ENCODE results near the gene ZNF304. TPM values are rescaled to one million over a fixed set of nuclear protein-coding genes. Genes with fewer than 3 reads are reported as not detected.

Gene ZNF304
- total RNA-seq (2014; rRNA removed; shearing (Covaris generic)), result 10.6 and 12.5 TPM in 2 replicates

DNA sequence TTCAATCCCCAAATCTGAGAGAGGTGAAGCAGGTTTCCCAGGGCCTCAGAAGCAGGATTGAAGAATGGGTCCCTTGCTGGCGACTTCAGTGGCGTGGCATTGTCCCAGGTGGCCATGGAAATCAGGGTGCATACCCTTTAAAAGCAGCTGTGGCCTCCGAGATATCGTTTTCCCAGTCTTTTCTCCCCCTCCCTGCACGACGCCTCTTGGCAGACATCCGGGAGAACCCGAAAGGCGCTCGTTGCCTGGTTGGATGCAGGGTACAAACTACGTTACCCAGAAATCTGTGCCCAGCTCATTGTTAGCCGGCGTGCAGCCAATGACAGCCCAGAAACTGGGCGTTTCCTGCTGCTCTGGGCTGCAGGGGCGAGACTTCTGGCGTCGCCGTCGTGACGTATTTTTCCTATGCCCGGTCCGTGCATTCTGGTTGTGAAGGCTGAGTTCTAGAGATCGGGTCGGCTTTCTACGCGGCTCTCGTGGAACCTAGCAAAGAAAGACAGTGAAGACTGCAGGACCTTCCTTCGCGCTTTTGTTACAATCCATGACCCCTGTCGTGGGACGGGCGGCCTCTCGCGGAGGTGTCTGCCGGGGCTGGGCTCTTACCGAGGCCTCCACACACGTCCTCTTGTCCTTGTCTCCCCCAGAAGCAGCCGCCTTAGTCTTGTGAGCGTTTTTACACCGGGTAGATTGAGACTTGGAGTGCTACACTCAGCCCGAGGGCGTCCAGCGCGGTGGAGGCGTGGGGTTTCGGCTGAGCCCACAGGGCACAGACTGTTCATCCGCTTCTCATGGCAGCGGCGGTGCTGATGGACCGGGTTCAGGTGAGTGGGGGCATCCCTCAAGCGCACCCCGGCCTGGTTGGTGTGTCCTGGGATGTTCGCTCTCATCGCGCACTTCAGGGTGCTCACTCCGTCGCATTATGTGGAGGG, at the start of gene ZNF304:
Gene ZNF304 (plus strand): TSS at position 395 of the 929 bp plus-strand sequence. CDS start 394 bp downstream, at position 789.
- Histone ChIP-seq H3K36me3 (replicated peaks; ENCODE audit: control insufficient read depth, insufficient read depth, low read length) (peaks cover 20% of the 10 kb centered on the region), H3K27me3 (ENCODE audit: control insufficient read depth, insufficient read depth, low read length) (no peaks in the 10 kb centered on the region), H3K4me3 (ENCODE audit: insufficient read depth, low read depth, low read length) (peak within 1 kb of the TSS; percentile 93)
- DNase-seq, result peak; percentile 93

DNA sequence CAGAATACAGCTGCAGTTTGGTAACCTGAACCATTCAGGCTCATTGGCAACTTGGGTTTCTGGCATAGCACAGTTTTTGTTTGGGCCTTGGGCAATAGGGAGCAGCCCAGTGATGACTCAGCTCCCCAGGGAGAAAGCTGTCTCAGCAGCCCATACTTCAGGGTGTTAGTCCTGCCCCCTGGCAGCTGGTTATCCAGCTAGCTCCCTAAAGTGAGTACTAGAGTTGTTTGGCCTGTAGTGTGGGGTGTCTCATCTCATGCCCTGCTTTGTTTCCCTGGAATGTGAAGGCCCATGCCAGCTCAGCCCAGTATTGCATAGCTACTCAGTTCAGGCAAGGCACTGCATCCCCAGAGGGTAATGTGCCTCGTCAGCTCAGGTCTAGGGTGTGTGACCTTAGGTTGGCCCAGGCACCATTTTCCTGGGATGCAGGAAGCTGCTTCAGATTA, 49.0 kb upstream of the ZNF304 start:
- no peaks in the 10 kb centered on the region; the same call in 1 of the 2 replicates for H3K36me3 ChIP-seq (replicated peaks; ENCODE audit: control insufficient read depth, insufficient read depth, low read length)
- H3K27me3 ChIP-seq (ENCODE audit: control insufficient read depth, insufficient read depth, low read length), result no peaks in the 10 kb centered on the region
- no peak for DNase-seq
- no peak overlapping the region for H3K4me3 ChIP-seq (ENCODE audit: insufficient read depth, low read depth, low read length)

DNA sequence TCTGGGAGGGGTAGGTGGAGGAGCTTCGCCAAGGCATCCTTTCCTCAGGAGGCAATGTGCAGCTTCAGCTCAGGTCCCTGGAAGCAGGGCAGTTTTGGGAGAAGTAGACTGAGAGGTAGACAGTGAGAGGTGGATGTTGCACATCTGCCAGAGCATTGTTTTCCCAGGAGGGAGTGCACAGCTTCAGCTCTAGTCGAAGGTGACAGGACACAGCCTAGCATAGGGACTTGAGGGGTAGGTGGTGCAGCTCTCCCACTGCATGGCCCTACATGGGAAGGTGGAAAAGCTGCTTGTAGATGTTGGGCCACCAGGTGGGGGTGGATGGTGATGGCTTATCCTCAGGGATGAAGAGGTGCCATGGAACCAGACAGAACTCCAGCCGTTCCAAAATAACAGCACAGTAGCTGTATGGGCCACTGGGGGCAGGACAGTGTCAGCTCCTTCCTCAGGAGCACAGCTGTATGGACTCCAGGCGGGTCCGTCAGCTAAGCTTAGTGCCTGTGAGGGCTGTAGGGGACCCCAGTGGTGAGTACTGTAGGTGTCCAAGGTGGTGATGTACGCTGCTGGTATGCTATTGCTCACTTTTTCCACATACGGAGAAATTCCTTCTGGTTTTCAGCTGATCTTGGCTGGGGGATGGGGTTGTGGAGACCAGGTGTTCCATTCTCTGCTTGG, 48.2 kb upstream of the ZNF304 start:
- no peaks in the 10 kb centered on the region for H3K27me3 ChIP-seq (ENCODE audit: control insufficient read depth, insufficient read depth, low read length)
- H3K36me3 ChIP-seq (replicated peaks; ENCODE audit: control insufficient read depth, insufficient read depth, low read length), result no peaks in the 10 kb centered on the region; the same call in 1 of the 2 replicates
- H3K4me3 ChIP-seq (ENCODE audit: insufficient read depth, low read depth, low read length), result no peak overlapping the region
- DNase-seq, result no peak

DNA sequence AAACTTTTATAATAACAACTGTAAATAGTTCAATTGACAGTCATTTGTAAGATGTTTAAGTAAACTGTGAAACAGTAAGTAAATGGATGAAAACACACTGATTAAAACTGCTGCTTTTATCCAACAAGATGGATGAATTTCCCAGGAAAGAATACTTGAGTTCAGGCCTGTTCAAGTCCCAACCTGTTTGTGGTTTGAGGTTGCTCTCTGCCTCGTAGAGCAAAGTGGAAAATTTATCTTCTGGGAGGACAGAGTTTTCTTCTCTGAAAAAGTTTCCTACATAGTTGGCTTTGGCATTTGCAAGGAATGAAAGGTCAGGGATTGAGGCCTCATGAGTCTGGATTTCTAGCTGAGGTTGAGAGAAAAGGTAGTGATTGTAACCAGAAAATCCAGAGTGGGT, 46.0 kb upstream of the ZNF304 start:
- no peak for DNase-seq
- Histone ChIP-seq H3K36me3 (replicated peaks; ENCODE audit: control insufficient read depth, insufficient read depth, low read length) (no peaks in the 10 kb centered on the region; the same call in 1 of the 2 replicates), H3K27me3 (ENCODE audit: control insufficient read depth, insufficient read depth, low read length) (no peaks in the 10 kb centered on the region), H3K4me3 (ENCODE audit: insufficient read depth, low read depth, low read length) (no peak overlapping the region)

DNA sequence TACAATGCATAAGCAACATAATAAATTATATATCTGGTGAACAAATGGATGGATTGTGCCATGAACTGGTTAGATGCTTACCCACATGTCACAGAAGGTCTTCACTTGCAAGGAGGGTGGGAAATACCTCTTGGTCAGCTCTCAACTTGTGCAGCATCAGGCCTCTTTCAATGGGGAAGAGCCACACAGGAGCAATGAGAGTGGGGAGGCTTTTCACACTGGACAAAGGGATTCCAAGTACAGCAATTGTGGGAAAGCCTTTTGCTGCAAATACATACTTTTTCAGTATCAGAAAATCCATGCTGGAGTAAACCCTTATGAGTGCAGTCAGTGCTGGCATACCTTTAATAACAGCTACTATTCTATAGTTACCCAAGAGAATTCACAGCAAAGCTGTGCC, 42.6 kb upstream of the ZNF304 start:
- no peaks in the 10 kb centered on the region for H3K27me3 ChIP-seq (ENCODE audit: control insufficient read depth, insufficient read depth, low read length)
- H3K36me3 ChIP-seq (replicated peaks; ENCODE audit: control insufficient read depth, insufficient read depth, low read length), result no peaks in the 10 kb centered on the region
- no peak overlapping the region for H3K4me3 ChIP-seq (ENCODE audit: insufficient read depth, low read depth, low read length)
- DNase-seq, result no peak

DNA sequence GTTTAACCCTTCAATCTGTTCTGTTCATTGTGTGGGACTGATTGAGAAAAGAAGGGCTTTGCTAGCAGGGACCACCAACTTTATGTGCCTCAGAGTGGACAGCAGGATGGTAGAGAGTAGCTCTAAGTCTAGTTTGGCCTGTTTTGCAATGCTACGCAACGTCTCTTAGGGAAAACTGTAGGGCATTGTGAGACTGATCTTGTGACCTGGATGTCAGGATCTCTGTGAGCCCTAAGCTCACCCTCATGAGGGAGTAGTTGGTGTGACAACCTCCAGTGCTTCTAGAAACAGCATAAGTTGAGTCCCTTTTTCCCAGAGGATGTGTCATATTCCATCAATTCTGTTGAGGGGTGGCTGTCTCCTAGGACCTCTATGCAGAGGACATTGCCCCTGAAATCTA, 40.3 kb upstream of the ZNF304 start:
- Histone ChIP-seq H3K4me3 (ENCODE audit: insufficient read depth, low read depth, low read length) (no peak overlapping the region), H3K36me3 (replicated peaks; ENCODE audit: control insufficient read depth, insufficient read depth, low read length) (no peaks in the 10 kb centered on the region), H3K27me3 (ENCODE audit: control insufficient read depth, insufficient read depth, low read length) (no peaks in the 10 kb centered on the region)
- DNase-seq, result no peak

DNA sequence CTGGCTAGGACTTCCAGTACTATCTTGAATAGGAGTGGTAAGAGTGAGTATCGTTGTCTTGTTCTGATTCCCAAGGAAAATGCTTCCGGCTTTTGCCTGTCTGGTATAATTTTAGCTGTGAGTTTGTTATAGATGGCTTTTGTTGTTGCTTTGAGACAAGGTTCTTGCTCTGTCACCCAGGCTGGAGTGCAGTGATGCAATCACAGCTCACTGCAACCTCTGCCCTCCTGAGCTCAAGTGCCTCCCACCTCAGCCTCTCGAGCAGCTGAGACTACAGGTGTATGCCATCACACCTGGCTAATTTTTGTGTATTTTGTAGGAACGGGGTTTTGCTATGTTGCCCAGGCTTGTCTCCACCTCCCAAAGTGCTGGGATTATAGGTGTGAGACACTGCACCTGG, 36.9 kb upstream of the ZNF304 start:
- no peaks in the 10 kb centered on the region for H3K36me3 ChIP-seq (replicated peaks; ENCODE audit: control insufficient read depth, insufficient read depth, low read length)
- no peak overlapping the region for H3K4me3 ChIP-seq (ENCODE audit: insufficient read depth, low read depth, low read length)
- DNase-seq, result no peak
- peaks cover 3% of the 10 kb centered on the region; the same call in 1 of the 2 replicates for H3K27me3 ChIP-seq (ENCODE audit: control insufficient read depth, insufficient read depth, low read length)

DNA sequence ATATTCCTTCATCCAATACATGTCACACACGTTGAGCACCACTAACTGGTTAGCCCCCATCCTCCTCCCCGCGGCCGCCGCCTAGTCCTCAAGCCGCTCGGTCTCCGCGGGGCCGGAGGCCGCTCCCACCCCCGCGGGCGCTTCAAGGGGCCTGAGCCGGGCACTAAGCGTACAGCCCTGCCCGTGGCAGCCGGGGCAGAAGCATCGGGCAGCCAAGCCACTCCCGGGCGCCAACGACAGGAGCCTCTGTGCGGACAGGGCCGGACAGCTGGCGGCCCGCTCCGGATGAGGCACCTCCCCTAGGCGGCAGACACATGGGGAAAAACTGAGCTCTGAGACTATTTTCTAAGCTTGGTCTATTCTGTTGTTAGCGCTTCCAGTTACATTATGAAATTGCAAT, 33.6 kb upstream of the ZNF304 start:
- H3K4me3 ChIP-seq (ENCODE audit: insufficient read depth, low read depth, low read length), result no peak overlapping the region; the same call in 1 of the 2 replicates
- no peaks in the 10 kb centered on the region for H3K36me3 ChIP-seq (replicated peaks; ENCODE audit: control insufficient read depth, insufficient read depth, low read length)
- peaks cover 3% of the 10 kb centered on the region; the same call in 1 of the 2 replicates for H3K27me3 ChIP-seq (ENCODE audit: control insufficient read depth, insufficient read depth, low read length)
- DNase-seq, result peak; percentile 23

DNA sequence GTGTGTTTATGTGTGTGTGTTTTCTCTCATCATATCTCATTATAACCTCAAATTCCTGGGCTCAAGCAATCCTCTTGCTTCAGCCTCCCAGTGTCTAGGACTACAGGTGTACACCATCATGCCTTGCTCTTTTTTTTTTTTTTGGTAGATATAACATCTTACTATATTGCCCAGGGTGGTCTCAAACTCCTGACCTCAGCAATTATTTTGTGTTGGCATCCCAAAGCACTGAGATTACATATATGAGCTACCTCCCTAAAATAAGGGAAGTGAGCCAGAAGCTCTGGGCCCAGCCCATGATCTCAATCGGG, 31.2 kb upstream of the ZNF304 start:
- H3K36me3 ChIP-seq (replicated peaks; ENCODE audit: control insufficient read depth, insufficient read depth, low read length), result peaks cover 4% of the 10 kb centered on the region
- peak overlapping the region; percentile 89 for H3K4me3 ChIP-seq (ENCODE audit: insufficient read depth, low read depth, low read length)
- no peak for DNase-seq
- H3K27me3 ChIP-seq (ENCODE audit: control insufficient read depth, insufficient read depth, low read length), result peaks cover 3% of the 10 kb centered on the region; the same call in 1 of the 2 replicates

DNA sequence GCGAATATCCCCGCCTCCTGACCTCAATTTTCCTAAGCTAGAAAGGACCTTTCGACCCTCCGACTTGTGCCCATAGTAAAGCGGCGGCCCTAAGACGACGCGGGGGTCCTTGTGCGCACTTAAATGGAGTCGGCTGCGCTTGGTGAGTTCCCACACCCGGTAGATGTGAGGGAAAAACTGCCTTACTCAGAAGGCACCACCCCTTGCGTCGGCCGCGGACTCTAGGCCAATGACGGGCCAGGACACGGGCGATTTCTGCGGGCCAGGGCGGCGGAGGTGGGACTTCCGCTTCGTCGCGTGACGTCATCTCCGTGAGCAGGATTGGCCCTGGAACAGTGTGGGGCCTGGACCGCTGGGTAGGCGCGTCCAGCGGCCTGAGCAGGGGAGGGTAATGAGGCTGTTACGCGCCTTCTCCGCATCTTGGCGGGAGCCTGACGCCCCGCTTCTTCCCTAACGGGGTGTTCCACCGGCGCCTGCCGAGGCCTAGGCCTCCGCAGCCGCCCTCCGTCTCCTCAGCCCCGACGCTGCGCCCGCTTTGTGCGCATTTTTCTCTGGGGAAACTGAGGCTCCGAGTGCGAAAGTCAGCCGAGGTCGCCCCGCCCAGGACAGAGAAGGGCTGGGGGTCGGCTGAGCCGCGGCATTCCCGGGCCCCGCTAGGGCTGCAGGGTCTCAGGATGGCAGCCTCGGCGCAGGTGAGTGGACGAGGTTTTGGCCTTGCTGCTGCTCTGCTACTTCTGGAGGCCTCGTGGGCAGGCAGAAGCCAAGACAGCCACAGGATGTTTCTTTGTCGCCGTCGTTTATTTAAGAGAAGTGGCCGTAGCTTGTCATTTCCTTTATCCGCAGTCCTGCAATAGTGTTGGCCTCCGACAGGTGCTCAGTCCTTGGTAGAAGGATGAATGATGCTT, 30.6 kb upstream of the ZNF304 start, which contains the start of gene ZNF543:
Gene ZNF543 (plus strand): TSS at position 293 of the 905 bp plus-strand sequence. CDS start 382 bp downstream, at position 675.
- Histone ChIP-seq H3K36me3 (replicated peaks; ENCODE audit: control insufficient read depth, insufficient read depth, low read length) (peaks cover 6% of the 10 kb centered on the region), H3K27me3 (ENCODE audit: control insufficient read depth, insufficient read depth, low read length) (peaks cover 3% of the 10 kb centered on the region; the same call in 1 of the 2 replicates), H3K4me3 (ENCODE audit: insufficient read depth, low read depth, low read length) (peak within 1 kb of the TSS; percentile 89)
- peak; percentile 96 for DNase-seq

DNA sequence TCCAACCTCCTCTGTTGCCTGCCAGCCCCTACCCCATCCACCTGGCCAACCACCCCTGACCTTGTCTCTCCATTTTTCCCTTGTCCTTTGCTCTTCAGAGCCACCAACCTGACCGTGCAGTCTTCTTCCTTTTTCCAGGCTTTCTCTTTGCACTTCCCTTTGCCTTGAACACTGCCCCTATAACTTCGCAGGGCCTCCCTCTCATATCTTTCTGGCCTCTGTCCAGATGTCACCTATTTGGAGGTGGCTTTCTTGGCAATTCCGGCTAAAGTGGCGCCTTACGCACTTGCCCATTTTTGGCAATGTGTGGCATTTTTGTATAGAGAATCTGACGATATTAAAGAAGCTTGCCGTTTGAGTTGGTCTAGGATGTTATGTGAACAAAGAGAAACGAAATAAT, 30.0 kb upstream of the ZNF304 start:
- Histone ChIP-seq H3K4me3 (ENCODE audit: insufficient read depth, low read depth, low read length) (peak overlapping the region; percentile 89), H3K36me3 (replicated peaks; ENCODE audit: control insufficient read depth, insufficient read depth, low read length) (peaks cover 6% of the 10 kb centered on the region), H3K27me3 (ENCODE audit: control insufficient read depth, insufficient read depth, low read length) (peaks cover 3% of the 10 kb centered on the region; the same call in 1 of the 2 replicates)
- DNase-seq, result no peak

DNA sequence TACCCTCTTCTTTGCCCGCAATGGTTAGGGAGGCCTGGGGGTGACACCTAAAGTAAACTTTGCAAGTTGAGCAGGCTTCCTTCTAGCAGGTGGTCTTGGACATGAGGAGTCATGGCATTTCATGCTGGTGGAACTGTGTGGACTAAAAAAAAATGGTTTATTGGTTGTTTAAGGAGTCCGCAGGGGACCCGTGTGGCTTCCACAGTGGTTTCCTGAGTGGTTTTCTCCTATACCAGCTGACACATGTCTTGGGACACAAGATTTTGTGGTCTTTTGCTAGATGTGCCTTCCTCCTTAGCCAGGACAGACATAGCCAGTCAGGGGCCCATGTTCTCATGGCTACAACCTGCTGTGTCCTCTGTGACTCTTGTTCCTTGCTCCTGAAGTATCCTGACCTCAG, 29.3 kb upstream of the ZNF304 start:
- Histone ChIP-seq H3K36me3 (replicated peaks; ENCODE audit: control insufficient read depth, insufficient read depth, low read length) (peaks cover 8% of the 10 kb centered on the region), H3K4me3 (ENCODE audit: insufficient read depth, low read depth, low read length) (no peak overlapping the region), H3K27me3 (ENCODE audit: control insufficient read depth, insufficient read depth, low read length) (peaks cover 2% of the 10 kb centered on the region; the same call in 1 of the 2 replicates)
- no peak for DNase-seq

DNA sequence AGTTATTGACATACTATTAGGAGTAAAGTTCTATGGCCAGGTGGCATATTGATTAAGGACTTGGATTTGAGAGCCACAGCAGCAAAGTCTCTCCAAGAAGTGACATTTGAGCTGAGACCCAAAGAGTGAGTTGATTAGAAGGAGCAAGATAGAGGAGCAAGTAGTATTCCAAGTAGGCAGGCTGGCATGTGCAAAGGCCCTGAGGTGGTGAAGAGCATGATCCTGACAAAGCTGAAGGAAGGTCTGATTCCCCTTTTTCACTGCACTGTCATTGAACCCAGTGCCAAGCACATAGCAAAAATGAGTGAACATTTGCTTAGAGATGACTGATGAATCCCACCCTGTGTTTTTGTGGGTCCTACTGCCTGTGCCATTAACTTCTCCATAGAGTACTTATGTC, 26.1 kb upstream of the ZNF304 start:
- no peak for DNase-seq
- Histone ChIP-seq H3K36me3 (replicated peaks; ENCODE audit: control insufficient read depth, insufficient read depth, low read length) (peaks cover 24% of the 10 kb centered on the region), H3K27me3 (ENCODE audit: control insufficient read depth, insufficient read depth, low read length) (no peaks in the 10 kb centered on the region), H3K4me3 (ENCODE audit: insufficient read depth, low read depth, low read length) (no peak overlapping the region)

DNA sequence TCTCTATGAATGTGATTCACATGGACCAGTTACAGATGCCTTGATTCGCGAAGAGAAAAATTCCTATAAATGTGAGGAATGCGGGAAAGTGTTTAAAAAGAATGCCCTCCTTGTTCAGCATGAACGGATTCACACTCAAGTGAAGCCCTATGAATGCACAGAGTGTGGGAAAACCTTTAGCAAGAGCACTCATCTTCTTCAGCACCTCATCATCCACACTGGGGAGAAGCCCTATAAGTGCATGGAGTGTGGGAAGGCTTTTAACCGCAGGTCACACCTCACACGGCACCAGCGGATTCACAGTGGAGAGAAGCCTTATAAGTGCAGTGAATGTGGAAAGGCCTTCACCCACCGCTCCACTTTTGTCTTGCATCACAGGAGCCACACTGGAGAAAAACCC, 23.1 kb upstream of the ZNF304 start:
- Histone ChIP-seq H3K4me3 (ENCODE audit: insufficient read depth, low read depth, low read length) (no peak overlapping the region), H3K36me3 (replicated peaks; ENCODE audit: control insufficient read depth, insufficient read depth, low read length) (peaks cover 24% of the 10 kb centered on the region), H3K27me3 (ENCODE audit: control insufficient read depth, insufficient read depth, low read length) (no peaks in the 10 kb centered on the region)
- no peak for DNase-seq

Data from H7 (cell line).